K562 (cell line): ENCODE data around the gene OSCP1.

Experiments
- HNRNPLL ChIP-seq: fragments of 200-400 bp; formaldehyde crosslinking; IDR thresholded peaks from 2 replicates; pipeline ENCODE4 v1.6.1; 2017; ENCODE audit warnings: low read length, low read depth, mild to moderate bottlenecking; ENCODE audit not compliant: poor library complexity, severe bottlenecking
- MAFG ChIP-seq: fragments of 450-650 bp; conservative IDR thresholded peaks from 2 replicates; pipeline ENCODE4 v1.6.1; 2016; ENCODE audit warnings: missing genetic modification characterization, missing compliant biosample characterization
- U2AF2 ChIP-seq: fragments of 200-400 bp; formaldehyde crosslinking; optimal IDR thresholded peaks from 2 replicates; pipeline ENCODE3; 2017; ENCODE audit warnings: low read depth, mild to moderate bottlenecking, low read length
- ZNF263 ChIP-seq: sonication (generic); formaldehyde crosslinking; IDR thresholded peaks from 2 replicates; pipeline ENCODE4 v1.8.0; 2022; ENCODE audit warnings: mild to moderate bottlenecking, missing genetic modification reagents, borderline replicate concordance

- TF ChIP-seq ZNF263 (CRISPR knock-in tag) (no peak), MAFG (tag) (no peak), U2AF2 (no peak), HNRNPLL (no peak)
Observed at GRCh38 chr1:36469163-36469562, 18.9 kb upstream of the OSCP1 start.
